BJ (cell line): Measurements from ENCODE around the gene MAN1B1. TPM values are rescaled to one million over a fixed set of nuclear protein-coding genes. Genes with fewer than 3 reads are reported as not detected.

ENCODE experiments used
- CTCF ChIA-PET: fragments of 350-600 bp; formaldehyde crosslinking; extraction: SDS; loops from one replicate; lab custom pipeline; 2021; ENCODE audit warnings: antibody characterized with exemption, inconsistent platforms; lab: Yijun Ruan, JAX
- POLR2A ChIA-PET: fragments of 300-600 bp; sonication (Branson Sonifier 250); formaldehyde crosslinking; extraction: SDS; loops from one replicate; lab custom pipeline; 2021; ENCODE audit warnings: antibody characterized with exemption; lab: Charles Lee
- DNase-seq: peaks from one replicate; pipeline ENCODE4 v3.0.0-alpha.2; 2011; ENCODE audit warnings: low read depth
- H3K27me3 ChIP-seq: 2 replicates; pipeline ENCODE4 v1.6.0; 2011; ENCODE audit warnings: low read length; ENCODE audit not compliant: control insufficient read depth, insufficient read depth
- H3K36me3 ChIP-seq: 2 replicates; pipeline ENCODE4 v1.5.1; 2011; ENCODE audit warnings: low read length; ENCODE audit not compliant: control insufficient read depth, insufficient read depth
- H3K4me3 ChIP-seq: 2 replicates; pipeline ENCODE4 v1.5.1; 2011; ENCODE audit warnings: low read depth, mild to moderate bottlenecking, control low read depth, low read length
- CTCF ChIP-seq: IDR thresholded peaks from 2 replicates; pipeline ENCODE4 v1.5.1; 2011; ENCODE audit warnings: low read depth, mild to moderate bottlenecking, control low read depth, inconsistent platforms, low read length, moderate library complexity; ENCODE audit not compliant: insufficient read depth
- polyA plus RNA-seq: library from polyadenylated mRNA; depleted of rRNA; stranded (reverse); fragments of >200 nt; gene quantifications from 2 replicates; pipeline ENCODE4 v1.2.3, GENCODE V29; 2011

MAN1B1 gene
- polyA plus RNA-seq, 1 experiment, result 80.0 TPM

- CTCF ChIA-PET, result interaction anchor here (1.3 kb wide), 1 partner anchor 34 kb away, joined by 3 read pairs; no protein-coding TSS in a partner anchor
- no peak overlapping the region for H3K4me3 ChIP-seq
- peaks cover 47% of the 10 kb centered on the region for H3K36me3 ChIP-seq
- DNase-seq, result no peak
- POLR2A ChIA-PET, result no interaction called here
- H3K27me3 ChIP-seq, result no peaks in the 10 kb centered on the region
- no peak for TF ChIP-seq CTCF
Measured at GRCh38 chr9:137097761-137098462, 11.1 kb downstream of the MAN1B1 start.

GRCh38 chr9:137099231-137099630 is 12.4 kb downstream of the MAN1B1 start:
- no peak for DNase-seq
- POLR2A ChIA-PET, result no interaction called here
- Histone ChIP-seq H3K27me3 (no peaks in the 10 kb centered on the region), H3K4me3 (no peak overlapping the region), H3K36me3 (peaks cover 56% of the 10 kb centered on the region)
- CTCF ChIA-PET, result no interaction called here
- no peak for TF ChIP-seq CTCF

DNA sequence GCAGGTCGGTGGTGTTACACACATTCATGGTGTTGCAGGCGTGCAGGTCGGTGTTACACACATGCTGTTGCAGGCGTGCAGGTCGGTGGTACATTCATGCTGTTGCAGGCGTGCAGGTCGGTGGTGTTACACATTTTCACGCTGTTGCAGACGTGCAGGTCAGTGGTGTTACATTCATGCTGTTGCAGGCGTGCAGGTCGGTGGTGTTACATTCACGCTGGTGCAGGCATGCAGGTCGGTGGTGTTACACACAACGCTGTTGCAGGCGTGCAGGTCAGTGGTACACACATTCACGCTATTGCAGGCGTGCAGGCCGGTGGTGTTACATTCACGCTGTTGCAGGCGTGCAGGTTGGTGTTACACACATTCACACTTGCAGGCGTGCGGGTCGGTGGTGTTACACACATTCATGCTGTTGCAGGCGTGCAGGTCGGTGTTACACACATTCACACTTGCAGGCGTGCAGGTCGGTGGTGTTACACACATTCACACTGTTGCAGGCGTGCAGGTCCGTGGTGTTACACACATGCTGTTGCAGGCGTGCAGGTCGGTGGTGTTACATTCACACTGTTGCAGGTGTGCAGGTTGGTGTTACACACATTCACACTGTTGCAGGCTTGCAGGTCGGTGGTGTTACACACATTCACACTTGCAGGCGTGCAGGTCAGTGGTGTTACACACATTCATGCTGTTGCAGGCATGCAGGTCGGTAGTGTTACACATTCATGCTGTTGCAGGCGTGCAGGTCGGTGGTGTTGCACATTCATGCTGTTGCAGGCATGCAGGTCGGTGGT is 16.6 kb downstream of the MAN1B1 start:
- TF ChIP-seq CTCF, result no peak
- H3K36me3 ChIP-seq, result peaks cover 56% of the 10 kb centered on the region
- H3K4me3 ChIP-seq, result no peak overlapping the region
- no peaks in the 10 kb centered on the region for H3K27me3 ChIP-seq
- no peak for DNase-seq
- ChIA-PET POLR2A (no interaction called here), CTCF (no interaction called here)

GRCh38 chr9:137105814-137106661 is 19.3 kb downstream of the MAN1B1 start:
- POLR2A ChIA-PET, result no interaction called here
- Histone ChIP-seq H3K27me3 (no peaks in the 10 kb centered on the region), H3K36me3 (peaks cover 60% of the 10 kb centered on the region), H3K4me3 (no peak overlapping the region)
- no peak for DNase-seq
- no peak for TF ChIP-seq CTCF
- CTCF ChIA-PET, result interaction anchor here (1.3 to 1.5 kb wide), 2 partner anchors 38 to 71 kb away, joined by 3 to 5 read pairs; no protein-coding TSS in a partner anchor
